GM19239 (cell line): Measurements from ENCODE around the gene CYP20A1.
"Not testable (repeated sequence)": the region's sequence is repeated elsewhere in the genome, so short reads cannot be mapped to it uniquely, and the experiment has no call there.

ENCODE experiments used
- DNase-seq: peaks from one replicate; pipeline ENCODE4 v3.0.0; 2011; ENCODE audit warnings: low spot score; ENCODE audit not compliant: insufficient read length
- FAIRE-seq: peaks from 2 replicates; lab custom pipeline; 2011; peaks lifted over from hg19 to GRCh38; lab: Jason Lieb, UNC

Gene CYP20A1

DNA sequence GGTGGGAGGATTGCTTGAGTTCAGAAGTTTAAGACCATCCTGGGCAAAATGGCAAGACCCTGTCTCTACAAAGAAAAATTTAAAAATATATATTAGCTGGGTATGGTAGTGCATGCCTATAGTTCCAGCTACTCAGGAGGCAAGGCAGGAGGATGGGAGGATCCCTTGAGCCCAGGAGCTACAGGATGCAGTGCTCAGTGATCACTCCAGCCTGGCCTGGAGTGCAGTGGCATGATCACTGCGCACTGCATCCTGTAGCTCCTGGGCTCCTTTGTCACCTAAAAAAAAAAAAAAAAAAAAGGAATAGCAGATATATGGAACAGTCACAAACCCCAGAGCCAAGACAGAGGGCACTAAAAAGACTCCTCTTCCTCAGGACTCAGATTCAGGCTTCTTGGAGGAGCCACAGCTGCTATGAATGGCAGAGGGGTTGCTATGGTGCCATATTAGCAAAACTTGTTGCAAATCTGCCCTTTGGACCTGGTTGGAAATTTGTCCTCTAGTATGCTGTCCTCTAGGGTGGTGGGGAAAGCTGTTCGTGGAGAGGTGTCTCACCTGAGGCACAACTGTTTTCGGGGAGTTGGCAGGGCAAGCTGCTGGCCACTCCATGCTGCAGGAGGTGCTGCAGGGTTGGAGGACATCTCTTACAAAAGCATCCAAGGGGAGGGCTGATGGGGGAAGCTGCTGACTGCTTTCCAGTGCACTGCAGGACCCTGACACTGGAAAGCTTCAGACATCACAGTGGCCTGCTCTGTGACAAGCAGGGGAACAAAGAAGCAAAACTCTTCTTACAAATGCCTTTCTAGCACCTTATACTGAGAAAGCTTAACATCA is 22.7 kb downstream of the CYP20A1 start:
- no peak for FAIRE-seq
- no peak for DNase-seq

DNA sequence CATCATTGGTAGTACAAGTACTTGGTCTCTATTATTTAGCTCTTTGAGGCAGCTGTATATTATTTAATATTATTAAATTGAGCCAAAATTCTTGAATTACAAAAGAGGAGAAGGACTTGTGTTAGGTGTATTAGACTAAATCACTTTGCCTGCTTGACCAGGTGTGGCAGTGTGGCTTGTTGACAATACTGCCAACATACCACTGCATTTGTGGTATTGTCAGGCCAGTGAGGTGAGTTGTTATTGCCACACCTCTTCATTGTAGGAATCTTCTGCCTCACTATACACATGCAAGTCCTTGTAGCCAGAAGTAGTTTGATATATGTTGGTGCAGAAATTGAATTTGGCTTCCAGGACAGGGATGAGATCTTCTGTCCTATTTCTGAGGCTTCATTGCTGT is 40.5 kb downstream of the CYP20A1 start:
- no peak for DNase-seq
- FAIRE-seq = no peak

- FAIRE-seq = no peak
- DNase-seq = no peak
Measured at GRCh38 chr2:203280428-203281064, 41.7 kb downstream of the CYP20A1 start.

- no peak for DNase-seq
- no peak for FAIRE-seq
Measured at GRCh38 chr2:203282101-203282500, 43.3 kb downstream of the CYP20A1 start.

DNA sequence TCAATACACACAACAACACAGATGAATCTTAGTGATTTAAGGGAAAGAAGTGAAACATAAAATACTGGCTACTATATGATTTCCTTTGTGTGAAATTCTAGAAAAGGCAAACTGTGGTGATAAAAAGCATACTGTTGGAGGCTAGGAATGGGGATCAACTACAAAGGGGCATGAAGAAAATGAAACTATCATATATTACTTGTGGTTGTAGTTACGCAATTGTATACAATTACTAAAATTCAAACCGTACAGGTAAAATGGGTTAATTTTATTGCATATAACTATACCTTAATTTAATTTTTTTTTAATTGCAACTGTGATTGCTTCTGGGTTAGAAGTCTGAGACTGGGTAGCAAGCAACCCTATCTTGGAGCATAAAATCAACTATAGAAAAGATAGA is 47.7 kb downstream of the CYP20A1 start:
- FAIRE-seq = no peak
- no peak for DNase-seq

DNA sequence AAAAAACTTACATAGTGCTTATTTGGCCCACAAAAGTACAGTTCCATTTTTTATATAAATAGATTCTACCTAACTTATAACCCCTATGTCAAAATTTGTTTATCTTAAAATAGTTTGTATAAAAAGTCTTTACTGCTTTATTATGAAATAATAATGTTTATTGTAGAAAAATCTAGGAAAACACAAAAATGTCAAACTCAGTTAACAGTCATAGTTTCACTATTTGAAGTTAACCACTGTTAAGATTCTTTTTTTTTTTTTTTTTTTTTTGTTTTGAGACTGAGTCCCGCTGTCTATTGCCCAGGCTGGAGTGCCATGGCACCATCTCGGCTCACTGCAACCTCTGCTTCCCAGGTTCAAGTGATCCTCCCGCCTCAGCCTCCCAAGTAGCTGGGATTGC is 62.8 kb downstream of the CYP20A1 start:
- no peak for FAIRE-seq

DNA sequence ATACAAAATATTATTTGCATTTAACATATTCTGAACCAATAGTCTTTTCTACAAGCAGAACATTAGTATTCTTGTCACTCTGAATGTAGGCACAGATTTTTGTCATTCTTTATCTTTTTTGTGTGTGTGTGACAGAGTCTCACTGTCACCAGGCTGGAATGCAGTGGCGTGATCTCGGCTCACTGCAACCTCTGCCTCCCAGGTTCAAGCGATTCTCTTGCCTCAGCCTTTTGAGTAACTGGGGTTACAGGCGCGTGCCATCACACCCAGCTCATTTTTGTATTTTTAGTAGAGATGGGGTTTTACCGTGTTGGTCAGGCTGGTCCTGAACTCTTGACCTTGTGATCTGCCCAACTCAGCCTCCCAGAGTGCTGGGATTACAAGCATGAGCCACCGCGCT is 63.8 kb downstream of the CYP20A1 start:
- DNase-seq, FAIRE-seq: not testable (repeated sequence)

More for the DNA sequence above, 62.8 kb downstream of the CYP20A1 start:
- DNase-seq = no peak

GRCh38 chr2:203310688-203311436 is 72.0 kb downstream of the CYP20A1 start:
- FAIRE-seq (no peak), DNase-seq (no peak)

GRCh38 chr2:203326356-203326755 is 87.5 kb downstream of the CYP20A1 start:
- peak; percentile 69 for FAIRE-seq
- no peak for DNase-seq

DNA sequence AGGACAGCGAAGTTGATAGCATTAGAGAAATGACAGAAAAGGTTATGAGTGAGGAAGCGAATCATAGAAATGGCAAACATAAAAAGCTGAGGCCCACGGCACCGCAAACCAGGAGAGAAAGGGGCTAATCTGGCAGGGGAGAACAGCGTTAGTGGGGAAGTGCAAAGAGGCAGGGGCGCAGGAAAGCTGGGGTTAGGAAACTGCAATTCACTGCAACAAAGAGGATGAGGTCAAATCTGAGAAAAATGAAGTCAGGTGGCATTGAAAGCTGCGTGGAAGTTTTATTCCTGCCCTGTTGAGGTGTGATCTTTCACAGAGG is 88.7 kb downstream of the CYP20A1 start:
- DNase-seq (peak; percentile 4), FAIRE-seq (peak; percentile 91)

GRCh38 chr2:203327901-203328759 is 89.3 kb downstream of the CYP20A1 start, which contains the start of gene ABI2:
Gene ABI2, plus strand, starts transcription at chr2:203328394. Its CDS starts 121 bp downstream, at chr2:203328515.
- DNase-seq (peak; percentile 47), FAIRE-seq (no peak)

- FAIRE-seq (peak; percentile 91), DNase-seq (peak; percentile 40)
Measured at GRCh38 chr2:203328760-203329540, 90.1 kb downstream of the CYP20A1 start.

DNA sequence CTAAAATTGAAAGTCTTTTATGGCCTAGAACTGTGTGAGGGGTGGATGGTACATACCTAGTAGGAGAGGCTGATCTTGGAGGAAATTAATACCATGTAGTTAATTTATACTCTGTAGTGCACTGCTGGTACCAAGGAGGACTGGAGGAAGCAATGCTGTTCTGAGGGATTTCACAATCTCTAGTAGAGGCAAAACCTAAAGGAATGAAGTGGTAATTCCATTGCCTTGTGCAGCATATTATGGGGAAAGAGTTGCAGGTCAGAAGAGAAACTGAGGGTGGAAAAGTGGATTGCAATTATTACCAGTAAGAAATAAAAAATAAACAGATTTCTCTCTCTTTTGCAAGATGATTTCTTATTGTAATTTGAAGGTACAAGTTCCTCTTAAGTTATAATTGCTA is 91.6 kb downstream of the CYP20A1 start:
- DNase-seq (no peak), FAIRE-seq (no peak)

DNA sequence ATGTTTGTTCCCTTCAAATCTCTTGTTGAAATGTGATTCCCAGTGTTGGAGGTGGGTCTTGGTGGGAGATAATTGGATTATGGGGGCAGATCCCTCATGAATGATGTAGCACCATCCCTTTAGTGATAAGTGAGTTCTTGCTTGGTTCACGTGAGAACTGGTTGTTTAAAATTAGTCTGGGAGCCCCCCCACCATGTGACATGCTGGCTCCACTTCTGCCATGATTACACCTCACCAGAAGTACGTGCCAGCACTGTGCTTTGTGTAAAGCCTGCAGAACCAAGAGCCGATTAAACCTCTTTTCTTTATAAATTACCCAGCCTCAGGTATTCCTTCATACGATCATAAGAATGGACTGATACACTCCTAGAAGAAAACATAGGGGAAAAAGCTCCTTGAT is 99.5 kb downstream of the CYP20A1 start:
- DNase-seq (no peak), FAIRE-seq (no peak)

- FAIRE-seq = peak; percentile 37
- DNase-seq = no peak
Measured at GRCh38 chr2:203340791-203341487, 102.1 kb downstream of the CYP20A1 start.

DNA sequence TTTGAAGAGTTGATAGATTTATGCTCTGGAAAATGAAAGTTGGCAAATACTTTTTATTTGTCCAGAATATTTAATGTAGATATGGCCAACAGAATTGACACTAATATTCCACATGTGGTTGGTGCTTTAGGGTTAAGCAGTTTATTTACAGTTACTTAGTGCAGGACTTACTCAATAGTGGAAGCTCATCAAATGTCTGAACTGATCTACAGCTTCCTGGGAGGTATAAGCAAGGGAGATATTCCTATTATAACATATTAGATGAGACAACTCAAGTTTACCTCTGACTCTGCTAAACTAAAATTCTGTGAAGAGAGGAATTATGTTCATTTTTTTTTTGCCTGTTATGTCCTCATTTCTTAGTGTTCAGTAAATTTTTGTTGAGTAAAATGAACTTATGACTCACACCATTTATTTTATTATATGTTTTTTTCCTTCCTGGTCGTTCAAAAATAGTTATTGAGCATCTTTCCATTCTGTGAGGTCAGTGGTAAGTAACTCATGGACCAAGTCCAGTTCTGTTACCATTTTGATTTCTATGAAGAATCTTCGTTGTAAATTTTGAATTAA is 103.0 kb downstream of the CYP20A1 start:
- DNase-seq (no peak), FAIRE-seq (no peak)

- DNase-seq, FAIRE-seq: not testable (repeated sequence)
Measured at GRCh38 chr2:203342374-203342773, 103.6 kb downstream of the CYP20A1 start.

- DNase-seq (no peak), FAIRE-seq (no peak)
Measured at GRCh38 chr2:203344667-203345066, 105.8 kb downstream of the CYP20A1 start.
